ENCODE measurements around the gene CSNK1D.

GRCh38 chr17:82321947-82322466 is 48.5 kb upstream of the CSNK1D start:
- TF ChIP-seq POLR2AphosphoS5 (IDR thresholded peaks at IDR 0.05; ENCODE audit: low read depth, low read length) (no peak), REST (IDR thresholded peaks at IDR 0.05; ENCODE audit: insufficient read depth in 1 of 2, low read depth in 2 of 2, low read length in 2 of 2) (no peak), TAF1 (IDR thresholded peaks at IDR 0.05; ENCODE audit: borderline replicate concordance, insufficient read depth, low read length) (no peak)

Data from PFSK-1 (cell line).